Germinal center (tissue), 1 donor: Measurements from ENCODE around the gene TMEM114.

ENCODE experiments used
- DNase-seq: peaks from one replicate; pipeline ENCODE4 v3.0.0; 2012; ENCODE audit warnings: mixed read lengths, low spot score

TMEM114 gene

GRCh38 chr16:8611122-8611521 is 20.8 kb upstream of the TMEM114 start:
- no peak for DNase-seq

GRCh38 chr16:8607214-8607613 is 16.9 kb upstream of the TMEM114 start:
- DNase-seq = no peak

GRCh38 chr16:8605554-8605953 is 15.2 kb upstream of the TMEM114 start:
- no peak for DNase-seq

- DNase-seq = no peak
Observed at GRCh38 chr16:8600144-8600775, 9.9 kb upstream of the TMEM114 start.

- no peak for DNase-seq
Observed at GRCh38 chr16:8596581-8596980, 6.3 kb upstream of the TMEM114 start.

GRCh38 chr16:8595783-8596182 is 5.5 kb upstream of the TMEM114 start:
- no peak for DNase-seq

- DNase-seq = no peak
Observed at GRCh38 chr16:8594149-8594666, 3.9 kb upstream of the TMEM114 start.

GRCh38 chr16:8591451-8591850 is 1.1 kb upstream of the TMEM114 start:
- no peak for DNase-seq

GRCh38 chr16:8590811-8591210 is 500 bp upstream of the TMEM114 start:
- no peak for DNase-seq

- no peak for DNase-seq
Observed at GRCh38 chr16:8589057-8589899, 1.0 kb downstream of the TMEM114 start.

- DNase-seq = no peak
Observed at GRCh38 chr16:8588682-8589056, 1.6 kb downstream of the TMEM114 start.

- no peak for DNase-seq
Observed at GRCh38 chr16:8587065-8587464, 3.2 kb downstream of the TMEM114 start.

- no peak for DNase-seq
Observed at GRCh38 chr16:8585857-8586256, 4.5 kb downstream of the TMEM114 start.

GRCh38 chr16:8585041-8585440 is 5.3 kb downstream of the TMEM114 start:
- DNase-seq = no peak

GRCh38 chr16:8583732-8584131 is 6.6 kb downstream of the TMEM114 start:
- DNase-seq = no peak

GRCh38 chr16:8583199-8583598 is 7.1 kb downstream of the TMEM114 start:
- no peak for DNase-seq

GRCh38 chr16:8581831-8582580 is 8.3 kb downstream of the TMEM114 start:
- DNase-seq = no peak

- no peak for DNase-seq
Observed at GRCh38 chr16:8579559-8579958, 10.8 kb downstream of the TMEM114 start.

GRCh38 chr16:8577678-8578304 is 12.5 kb downstream of the TMEM114 start:
- DNase-seq = no peak

- no peak for DNase-seq
Observed at GRCh38 chr16:8576141-8577004, 13.9 kb downstream of the TMEM114 start.

GRCh38 chr16:8575399-8575798 is 14.9 kb downstream of the TMEM114 start:
- no peak for DNase-seq
